Lower lobe of right lung (tissue), 2 donors: Measurements from ENCODE around the gene SRBD1. TPM values are rescaled to one million over a fixed set of nuclear protein-coding genes. Genes with fewer than 3 reads are reported as not detected.

Experiments
- ATAC-seq, 2 donors: fragments of 200-7000 bp; cut with Tn5 transposase; one replicate each; pipeline ENCODE4 v1.9.1; 2020 to 2022; ENCODE audit warnings: mild to moderate bottlenecking in 2 of 2, moderate library complexity in 2 of 2
- DNase-seq: peaks from one replicate; pipeline ENCODE4 v3.0.0-alpha.2; 2020
- H3K27ac ChIP-seq: fragments of 200-600 bp; one replicate; pipeline ENCODE4 v1.8.0; 2022
- H3K27me3 ChIP-seq: fragments of 200-600 bp; one replicate; pipeline ENCODE4 v1.8.0; 2022; ENCODE audit warnings: low read depth
- H3K36me3 ChIP-seq: fragments of 200-600 bp; one replicate; pipeline ENCODE4 v1.8.0; 2022; ENCODE audit warnings: mild to moderate bottlenecking
- H3K4me1 ChIP-seq: fragments of 200-600 bp; one replicate; pipeline ENCODE4 v1.8.0; 2022
- H3K4me3 ChIP-seq: fragments of 200-600 bp; one replicate; pipeline ENCODE4 v1.8.0; 2022; ENCODE audit warnings: mild to moderate bottlenecking
- H3K9me3 ChIP-seq: fragments of 200-600 bp; one replicate; pipeline ENCODE4 v1.8.0; 2022
- intact Hi-C: fragments of 100-400 bp; cut with DNase I; formaldehyde crosslinking; loops from one replicate; pipeline ENCODE4 v1.11.0; 2022
- total RNA-seq: library from RNA; stranded (reverse); fragmentation: NEBNext Ultra II Directional; extraction: Animal tissue kit (Norgen Biotek cat#: 25700); gene quantifications from one replicate; pipeline ENCODE4 v1.2.1, GENCODE V29; 2021
- TF ChIP-seq, protein P1 (sequence below): fragments of 200-600 bp; IDR thresholded peaks from one replicate; pipeline ENCODE4 v1.8.0; 2022; ENCODE audit warnings: antibody characterized with exemption, mild to moderate bottlenecking
- donor health status: DM: no; HTN: yes; CAD: no; lungs with severe emphysema.

Gene SRBD1
- total RNA-seq, 1 donor from 2014 or later = 15.4 TPM

DNA sequence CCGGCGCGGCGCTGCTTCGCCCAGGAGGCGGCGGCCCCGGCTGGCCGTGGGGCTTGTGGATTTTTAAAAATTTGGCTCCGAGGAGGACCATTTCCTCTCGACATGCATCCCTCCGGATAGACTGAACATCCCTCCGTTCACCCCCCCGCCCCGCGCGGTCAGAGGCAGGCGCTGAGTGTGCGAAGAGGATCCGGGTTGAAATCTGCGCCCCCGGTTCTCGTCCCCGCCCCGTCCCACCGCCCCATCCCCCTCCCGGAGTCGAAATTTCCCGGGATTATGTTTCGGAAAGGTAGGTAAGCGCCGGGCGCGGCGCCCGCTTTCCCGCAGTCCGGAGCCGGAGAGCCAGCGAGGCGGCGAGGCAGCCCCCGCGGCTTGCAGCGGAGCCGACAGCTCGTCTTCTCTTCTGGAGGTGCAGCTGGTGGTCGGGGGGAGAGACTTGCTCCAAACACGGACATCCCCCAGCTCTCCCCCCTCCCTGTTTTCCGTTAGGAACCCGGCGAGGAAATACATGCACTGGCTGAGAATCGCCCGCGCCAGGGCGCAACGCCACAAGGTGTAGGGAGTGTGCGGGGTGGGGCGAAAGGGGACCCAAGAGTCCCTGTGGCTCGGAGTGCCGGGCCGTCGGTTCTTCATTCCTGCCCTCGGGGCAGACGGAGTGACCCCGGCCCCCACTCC is 40.5 kb upstream of the SRBD1 start, which contains the start of gene PRKCE:
Gene PRKCE, plus strand, starts transcription at position 261 of the 675 bp plus-strand sequence.
- ATAC-seq (peak; percentile 41 to 44), DNase-seq (peak; percentile 77)
- no peaks in the 10 kb centered on the region for H3K9me3 ChIP-seq
- peak within 1 kb of the TSS; percentile 98 for H3K27ac ChIP-seq
- no peaks in the 10 kb centered on the region for H3K27me3 ChIP-seq
- H3K36me3 ChIP-seq = no peaks in the 10 kb centered on the region
- peak within 1 kb of the TSS; percentile 80 for H3K4me3 ChIP-seq
- TF ChIP-seq, protein P1, sequence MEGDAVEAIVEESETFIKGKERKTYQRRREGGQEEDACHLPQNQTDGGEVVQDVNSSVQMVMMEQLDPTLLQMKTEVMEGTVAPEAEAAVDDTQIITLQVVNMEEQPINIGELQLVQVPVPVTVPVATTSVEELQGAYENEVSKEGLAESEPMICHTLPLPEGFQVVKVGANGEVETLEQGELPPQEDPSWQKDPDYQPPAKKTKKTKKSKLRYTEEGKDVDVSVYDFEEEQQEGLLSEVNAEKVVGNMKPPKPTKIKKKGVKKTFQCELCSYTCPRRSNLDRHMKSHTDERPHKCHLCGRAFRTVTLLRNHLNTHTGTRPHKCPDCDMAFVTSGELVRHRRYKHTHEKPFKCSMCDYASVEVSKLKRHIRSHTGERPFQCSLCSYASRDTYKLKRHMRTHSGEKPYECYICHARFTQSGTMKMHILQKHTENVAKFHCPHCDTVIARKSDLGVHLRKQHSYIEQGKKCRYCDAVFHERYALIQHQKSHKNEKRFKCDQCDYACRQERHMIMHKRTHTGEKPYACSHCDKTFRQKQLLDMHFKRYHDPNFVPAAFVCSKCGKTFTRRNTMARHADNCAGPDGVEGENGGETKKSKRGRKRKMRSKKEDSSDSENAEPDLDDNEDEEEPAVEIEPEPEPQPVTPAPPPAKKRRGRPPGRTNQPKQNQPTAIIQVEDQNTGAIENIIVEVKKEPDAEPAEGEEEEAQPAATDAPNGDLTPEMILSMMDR = no peak
- intact Hi-C loops = no loop called here
- peaks cover 53% of the 10 kb centered on the region for H3K4me1 ChIP-seq

DNA sequence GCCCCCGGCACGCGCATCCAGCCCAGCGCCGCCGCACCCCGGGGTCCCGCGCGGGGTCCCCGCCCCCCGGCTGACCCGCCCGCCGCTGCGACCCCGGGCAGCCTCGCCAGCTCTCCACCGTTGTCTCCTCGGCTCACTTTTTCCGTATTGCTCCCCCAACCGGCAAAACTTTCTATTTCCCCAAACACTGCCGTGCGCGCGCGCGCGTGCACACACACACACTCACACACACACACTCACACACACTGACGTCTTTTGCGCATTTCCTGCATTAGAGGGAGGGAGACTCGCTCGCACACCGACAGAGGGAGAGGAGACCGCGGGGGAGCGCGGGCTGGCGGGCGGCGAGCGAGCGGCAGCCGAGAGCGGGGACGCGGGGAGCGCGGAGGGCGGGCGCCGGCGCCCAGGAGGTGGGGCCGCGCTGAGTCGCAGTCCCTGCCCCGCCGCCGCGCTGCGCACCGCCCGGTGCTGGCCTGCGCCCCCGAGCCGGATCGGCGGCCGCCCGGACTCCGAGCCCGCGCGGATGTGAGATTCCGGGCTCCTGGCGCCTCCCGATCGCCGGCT is 39.9 kb upstream of the SRBD1 start:
- Histone ChIP-seq H3K27ac (peak overlapping the region; percentile 98), H3K4me1 (peaks cover 53% of the 10 kb centered on the region), H3K4me3 (peak overlapping the region; percentile 80), H3K9me3 (no peaks in the 10 kb centered on the region), H3K36me3 (no peaks in the 10 kb centered on the region), H3K27me3 (no peaks in the 10 kb centered on the region)
- intact Hi-C loops = no loop called here
- DNase-seq (peak; percentile 94), ATAC-seq (peak; percentile 86 to 94)
- TF ChIP-seq, protein P1 = peak; percentile 28

GRCh38 chr2:45649858-45650811 is 39.1 kb upstream of the SRBD1 start:
- peak overlapping the region; percentile 80 for H3K4me3 ChIP-seq
- no peaks in the 10 kb centered on the region for H3K27me3 ChIP-seq
- intact Hi-C loops = loop anchor here (5.0 to 10.0 kb wide), 2 partner anchors 125 to 287 kb away; no protein-coding TSS in a partner anchor
- TF ChIP-seq, protein P1 = no peak
- H3K36me3 ChIP-seq = no peaks in the 10 kb centered on the region
- ATAC-seq (peak; percentile 73 to 80), DNase-seq (peak; percentile 83)
- H3K27ac ChIP-seq = peak overlapping the region; percentile 98
- H3K9me3 ChIP-seq = no peaks in the 10 kb centered on the region
- peaks cover 51% of the 10 kb centered on the region for H3K4me1 ChIP-seq

GRCh38 chr2:45649462-45649857 is 38.4 kb upstream of the SRBD1 start:
- Histone ChIP-seq H3K27ac (peak overlapping the region; percentile 98), H3K27me3 (no peaks in the 10 kb centered on the region), H3K4me3 (peak overlapping the region; percentile 80), H3K9me3 (no peaks in the 10 kb centered on the region), H3K4me1 (peaks cover 45% of the 10 kb centered on the region), H3K36me3 (no peaks in the 10 kb centered on the region)
- DNase-seq = no peak
- intact Hi-C loops = loop anchor here (5.0 to 10.0 kb wide), 2 partner anchors 125 to 288 kb away; no protein-coding TSS in a partner anchor
- no peak for ATAC-seq
- TF ChIP-seq, protein P1 = no peak

DNA sequence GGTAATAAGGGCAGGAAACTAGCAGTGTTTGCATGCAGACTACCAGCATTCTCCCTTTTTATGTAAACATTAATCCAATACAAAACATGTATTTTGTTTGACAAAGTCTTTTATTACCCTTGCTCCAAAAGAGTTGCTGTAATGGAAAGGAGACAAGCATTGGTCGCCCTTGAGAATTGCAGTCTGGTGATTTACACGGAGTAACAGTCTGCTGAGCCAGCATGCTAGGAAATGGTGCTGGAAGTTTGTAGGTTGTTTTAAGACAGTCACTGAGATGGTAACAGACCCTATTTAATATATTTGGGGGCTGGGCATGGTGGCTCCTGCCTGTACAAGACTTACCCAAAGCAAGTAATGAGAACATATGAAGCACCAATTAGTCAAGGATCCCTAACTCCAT is 37.6 kb upstream of the SRBD1 start:
- H3K27me3 ChIP-seq = no peaks in the 10 kb centered on the region
- no peak overlapping the region for H3K27ac ChIP-seq
- intact Hi-C loops = loop anchor here (5.0 to 10.0 kb wide), 2 partner anchors 126 to 289 kb away; no protein-coding TSS in a partner anchor
- TF ChIP-seq, protein P1 = no peak
- H3K36me3 ChIP-seq = no peaks in the 10 kb centered on the region
- no peak overlapping the region for H3K4me3 ChIP-seq
- no peaks in the 10 kb centered on the region for H3K9me3 ChIP-seq
- no peak for ATAC-seq
- H3K4me1 ChIP-seq = peaks cover 43% of the 10 kb centered on the region
- DNase-seq = no peak
